Tibial artery (tissue), 4 donors: ENCODE results near the gene INPP4B.

ENCODE experiments used
- DNase-seq, 2 donors: peaks; one replicate each; pipeline ENCODE4 v3.0.0-alpha.2; 2019
- H3K27ac ChIP-seq, 2 donors: fragments of 200-600 bp; sonication (generic) in 1 of 2; 1 replicate in 1 of 2; 2 replicates in 1 of 2; pipeline ENCODE4 v1.5.1; 2018 to 2019; ENCODE audit warnings: mild to moderate bottlenecking in 1 of 2
- H3K27me3 ChIP-seq, 2 donors: fragments of 200-600 bp; sonication (generic) in 1 of 2; one replicate each; pipeline versions ENCODE4 v1.5.1 to v1.6.0; 2016 to 2019
- H3K36me3 ChIP-seq, 3 donors: fragments of 200-600 bp; sonication (generic) in 2 of 3; one replicate each; pipeline ENCODE4 v1.5.1; 2016 to 2019; ENCODE audit warnings: mild to moderate bottlenecking in 2 of 3
- H3K4me1 ChIP-seq, 4 donors: fragments of 200-600 bp; sonication (generic) in 2 of 4; 1 replicate in 3 of 4; 2 replicates in 1 of 4; pipeline ENCODE4 v1.5.1; 2016 to 2019
- H3K4me3 ChIP-seq, 2 donors: fragments of 200-600 bp; sonication (generic) in 1 of 2; 1 replicate in 1 of 2; 2 replicates in 1 of 2; pipeline ENCODE4 v1.5.1; 2018 to 2019; ENCODE audit warnings: mild to moderate bottlenecking in 2 of 2
- H3K9me3 ChIP-seq, 3 donors: fragments of 200-600 bp; sonication (generic) in 1 of 3; one replicate each; pipeline ENCODE4 v1.5.1; 2016 to 2019
- CTCF ChIP-seq, 2 experiments: fragments of 200-600 bp in 1 of 2; fragments of 450-650 bp in 1 of 2; IDR thresholded peaks; one replicate each; pipeline ENCODE4 v1.5.1; 2017 to 2019; ENCODE audit warnings: antibody characterized with exemption in 2 of 2, mild to moderate bottlenecking in 1 of 2, moderate library complexity in 1 of 2
- intact Hi-C: fragments of 100-400 bp; cut with DNase I; formaldehyde crosslinking; loops from one replicate; pipeline ENCODE4 v1.15.0; 2023; ENCODE audit warnings: low total_unique reads

Gene INPP4B

DNA sequence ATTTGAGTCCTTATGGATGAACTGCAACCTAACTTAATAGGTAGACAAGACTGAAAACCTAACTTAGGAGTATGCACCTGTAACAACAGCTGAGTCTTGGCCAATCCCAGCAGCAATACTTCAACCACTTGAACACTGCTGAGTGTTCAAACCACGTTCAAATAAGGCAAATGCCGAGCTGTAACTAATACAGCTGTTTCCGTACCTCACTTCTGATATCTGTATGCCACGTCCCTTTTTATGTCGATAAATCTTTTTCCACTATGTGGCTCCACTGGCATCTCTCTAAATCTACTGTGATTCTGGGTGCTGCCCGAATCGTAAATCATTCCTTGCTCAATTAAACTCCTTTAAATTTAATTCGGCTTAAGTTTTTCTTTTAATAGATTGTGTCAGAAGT, 459.7 kb downstream of the INPP4B start:
- H3K27me3 ChIP-seq: no peaks in the 10 kb centered on the region
- no peak for DNase-seq
- no peak overlapping the region for H3K4me3 ChIP-seq
- no peaks in the 10 kb centered on the region for H3K36me3 ChIP-seq
- H3K4me1 ChIP-seq: no peaks in the 10 kb centered on the region
- no peak for TF ChIP-seq CTCF (IDR thresholded peaks at IDR 0.05)
- no peak overlapping the region for H3K27ac ChIP-seq
- no peaks in the 10 kb centered on the region for H3K9me3 ChIP-seq
- intact Hi-C loops: no loop called here

DNA sequence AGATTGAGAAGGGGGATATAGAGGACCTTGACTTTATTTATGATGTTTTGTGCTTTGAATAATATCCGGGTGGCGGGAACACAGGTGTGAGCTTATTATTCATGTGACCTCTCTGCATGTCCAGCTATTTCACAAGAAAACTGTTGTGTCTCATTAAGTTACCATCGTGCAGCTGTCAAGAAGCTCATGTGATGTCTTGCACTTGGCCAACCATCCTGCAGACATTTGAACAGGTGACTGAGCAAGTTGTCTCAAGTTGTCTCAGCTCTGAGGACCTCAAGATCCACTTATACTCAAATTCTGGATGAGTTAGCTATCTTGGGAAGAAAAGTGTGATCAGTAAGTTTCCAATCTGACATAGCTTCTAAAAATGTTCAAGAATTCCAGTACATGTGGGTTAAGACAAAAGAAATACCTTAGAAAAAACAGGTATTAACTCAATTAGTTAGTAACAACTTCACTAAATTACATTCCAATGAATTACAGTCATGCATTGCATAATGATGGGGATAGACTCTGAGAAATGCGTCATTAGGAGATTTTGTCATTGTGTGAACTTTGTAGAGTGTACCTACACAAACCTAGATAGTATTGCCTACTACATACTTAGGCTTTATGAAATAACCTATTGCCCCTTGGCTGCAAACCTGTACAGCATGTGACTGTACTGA, 462.2 kb downstream of the INPP4B start:
- intact Hi-C loops: no loop called here
- H3K4me3 ChIP-seq: no peak overlapping the region
- DNase-seq: no peak
- no peaks in the 10 kb centered on the region for H3K36me3 ChIP-seq
- H3K4me1 ChIP-seq: peaks cover 0 to 15% (median 10%) of the 10 kb centered on the region in 4 donors
- H3K9me3 ChIP-seq: no peaks in the 10 kb centered on the region
- no peak for TF ChIP-seq CTCF (IDR thresholded peaks at IDR 0.05)
- no peaks in the 10 kb centered on the region for H3K27me3 ChIP-seq
- no peak overlapping the region for H3K27ac ChIP-seq

DNA sequence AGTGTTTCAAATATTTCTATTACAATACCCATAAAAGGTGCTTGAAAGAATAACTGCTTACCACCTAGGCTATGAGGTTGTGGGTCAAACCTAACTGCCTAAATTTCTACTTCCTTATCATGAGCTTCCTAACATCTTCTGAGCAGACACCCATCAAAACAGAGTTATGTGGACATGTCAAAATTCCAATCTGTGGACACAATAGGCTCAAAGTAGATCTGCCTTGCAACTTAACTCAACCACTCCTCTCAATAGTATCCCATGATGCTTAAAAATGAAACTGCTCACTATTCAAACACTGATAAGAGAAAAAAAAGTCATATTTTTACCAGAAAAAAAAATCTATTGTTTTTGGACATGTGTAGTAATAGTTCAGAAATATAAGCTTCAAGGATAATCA, 462.7 kb downstream of the INPP4B start:
- Histone ChIP-seq H3K4me1 (peaks cover 0 to 20% (median 12%) of the 10 kb centered on the region in 4 donors), H3K36me3 (no peaks in the 10 kb centered on the region), H3K4me3 (no peak overlapping the region), H3K27me3 (no peaks in the 10 kb centered on the region), H3K9me3 (no peaks in the 10 kb centered on the region), H3K27ac (no peak overlapping the region)
- no peak for DNase-seq
- intact Hi-C loops: no loop called here
- TF ChIP-seq CTCF (IDR thresholded peaks at IDR 0.05): no peak

DNA sequence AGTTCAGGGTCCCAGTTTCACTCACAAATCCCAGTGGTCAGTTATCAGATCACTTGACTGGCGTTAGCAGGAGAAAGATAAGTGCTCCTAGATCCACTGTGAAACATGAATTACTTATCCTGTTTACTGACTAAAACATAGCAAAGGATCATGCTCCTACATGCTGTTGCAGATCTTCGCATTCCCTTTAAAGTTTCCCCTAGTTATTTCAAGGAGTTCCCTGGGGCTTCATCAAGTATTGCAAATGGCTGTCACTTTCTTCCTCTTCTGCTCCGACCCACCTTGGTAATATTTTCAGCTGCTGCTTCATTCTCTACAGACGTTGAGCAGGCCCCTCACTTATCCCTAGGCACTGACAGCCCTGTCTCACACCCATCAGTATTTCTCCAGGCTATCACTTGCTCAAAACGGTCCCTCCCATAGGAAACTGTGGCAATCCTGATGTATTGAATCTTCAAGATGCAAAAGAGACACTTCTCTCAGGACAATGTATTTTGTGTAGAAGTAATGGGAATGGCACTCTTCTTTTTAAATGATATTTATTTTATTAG, 466.0 kb downstream of the INPP4B start:
- peak overlapping the region; percentile 36 to 52 for H3K27ac ChIP-seq
- no peaks in the 10 kb centered on the region for H3K36me3 ChIP-seq
- no peaks in the 10 kb centered on the region for H3K9me3 ChIP-seq

GRCh38 chr4:142379277-142380051, 466.6 kb downstream of the INPP4B start:
- Histone ChIP-seq H3K4me1 (peaks cover 0 to 30% (median 12%) of the 10 kb centered on the region in 4 donors), H3K36me3 (no peaks in the 10 kb centered on the region), H3K27me3 (no peaks in the 10 kb centered on the region), H3K27ac (peak overlapping the region; percentile 36 to 52), H3K9me3 (no peaks in the 10 kb centered on the region), H3K4me3 (no peak overlapping the region)
- intact Hi-C loops: no loop called here
- TF ChIP-seq CTCF (IDR thresholded peaks at IDR 0.05): no peak
- DNase-seq: no peak

More for the DNA sequence above, 466.0 kb downstream of the INPP4B start:
- Histone ChIP-seq H3K27me3 (no peaks in the 10 kb centered on the region), H3K4me3 (no peak overlapping the region), H3K4me1 (peaks cover 0 to 30% (median 12%) of the 10 kb centered on the region in 4 donors)
- no peak for DNase-seq
- intact Hi-C loops: no loop called here
- no peak for TF ChIP-seq CTCF (IDR thresholded peaks at IDR 0.05)
